Panc1 (cell line): ENCODE data around the gene DCBLD2.

Source experiments
- CTCF ChIP-seq: fragments of 450-650 bp; IDR thresholded peaks from 2 replicates; pipeline ENCODE4 v1.5.1; 2017; ENCODE audit warnings: mild to moderate bottlenecking
- POLR2AphosphoS5 ChIP-seq: IDR thresholded peaks from 2 replicates; pipeline ENCODE4 v1.6.1; 2012; ENCODE audit warnings: mild to moderate bottlenecking, low read depth, low read length, moderate library complexity

- TF ChIP-seq CTCF, result no peak
- TF ChIP-seq POLR2AphosphoS5, result no peak
Observed at GRCh38 chr3:98786364-98787006, 115.0 kb downstream of the DCBLD2 start.
